Karpas-422 (cell line): ENCODE results near the gene BTG4. TPM values are rescaled to one million over a fixed set of nuclear protein-coding genes. Genes with fewer than 3 reads are reported as not detected.
A peak's percentile ranks its signal among the peaks of the same experiment; 100 is the strongest.

Experiments used
- DNase-seq: peaks from one replicate; pipeline ENCODE4 v3.0.0-alpha.2; 2015
- H2AFZ ChIP-seq: fragments of 200-600 bp; sonication (generic); 2 replicates; pipeline ENCODE4 v1.6.1; 2014; ENCODE audit warnings: antibody characterized with exemption, low read length, mixed read lengths
- H3K27ac ChIP-seq: fragments of 200-600 bp; sonication (generic); 2 replicates; pipeline ENCODE4 v1.5.1; 2014; ENCODE audit warnings: mild to moderate bottlenecking, low read length, moderate library complexity
- H3K27me3 ChIP-seq: fragments of 200-600 bp; sonication (generic); 2 replicates; pipeline ENCODE4 v1.6.1; 2014; ENCODE audit warnings: low read length, mixed read lengths
- H3K36me3 ChIP-seq: fragments of 200-600 bp; sonication (generic); 2 replicates; pipeline ENCODE4 v1.6.1; 2014; ENCODE audit warnings: low read length, mixed read lengths; ENCODE audit not compliant: insufficient read depth
- H3K4me1 ChIP-seq: fragments of 200-600 bp; sonication (generic); 2 replicates; pipeline ENCODE4 v1.6.1; 2014; ENCODE audit warnings: mild to moderate bottlenecking, low read length, mixed read lengths
- H3K4me2 ChIP-seq: fragments of 200-600 bp; sonication (generic); 2 replicates; pipeline ENCODE4 v1.6.1; 2014; ENCODE audit warnings: low read length, low read depth, mild to moderate bottlenecking; ENCODE audit not compliant: poor library complexity, severe bottlenecking
- H3K4me3 ChIP-seq: fragments of 200-600 bp; sonication (generic); 2 replicates; pipeline ENCODE4 v1.5.1; 2014; ENCODE audit warnings: mild to moderate bottlenecking, antibody characterized with exemption, low read length, mixed read lengths
- H3K79me2 ChIP-seq: fragments of 200-600 bp; sonication (generic); 2 replicates; pipeline ENCODE4 v1.6.1; 2014; ENCODE audit warnings: mild to moderate bottlenecking, low read length, mixed read lengths
- H3K9ac ChIP-seq: fragments of 200-600 bp; sonication (generic); 2 replicates; pipeline ENCODE4 v1.6.0; 2014; ENCODE audit warnings: low read length
- H3K9me2 ChIP-seq: fragments of 200-600 bp; sonication (generic), shearing (Covaris generic); replicated peaks from 2 replicates; pipeline ENCODE4 v1.6.0; 2014; ENCODE audit warnings: mild to moderate bottlenecking, low read length, moderate library complexity; ENCODE audit not compliant: insufficient read depth
- H3K9me3 ChIP-seq: fragments of 300-700, 200-600 bp; sonication (generic); 2 replicates; pipeline ENCODE4 v1.6.1; 2014; ENCODE audit warnings: low read length, mixed read lengths
- H4K20me1 ChIP-seq: fragments of 200-600 bp; sonication (generic); 2 replicates; pipeline ENCODE4 v1.6.1; 2014; ENCODE audit warnings: mild to moderate bottlenecking, antibody characterized with exemption, low read length, low read depth; ENCODE audit not compliant: insufficient read depth
- total RNA-seq: library from RNA; depleted of rRNA; stranded (reverse); fragments of >200 nt; shearing (Covaris generic); gene quantifications from 2 replicates; pipeline ENCODE4 v1.2.3, GENCODE V29; 2014; ENCODE audit warnings: low replicate concordance

The BTG4 gene
- total RNA-seq, 1 experiment from 2014 or later: not detected

DNA sequence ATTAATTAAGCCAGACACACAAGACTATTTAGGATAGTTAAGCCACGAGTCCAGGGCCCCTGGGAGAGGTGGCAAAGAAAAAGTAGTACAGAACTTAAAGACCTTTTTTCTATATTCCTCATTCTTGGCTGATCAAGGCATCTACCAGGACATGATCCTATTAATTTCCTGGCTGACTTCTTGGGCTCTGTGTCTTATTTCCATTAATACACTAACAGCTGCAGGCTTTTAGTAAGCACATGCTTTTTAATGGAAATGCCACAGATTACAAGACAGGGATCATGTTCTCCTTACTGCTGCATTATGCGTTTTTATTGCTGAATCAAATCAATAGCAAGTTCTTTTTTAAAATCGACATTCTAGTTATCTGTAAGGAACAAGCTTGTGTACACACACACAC, 35.2 kb downstream of the BTG4 start:
- H3K79me2 ChIP-seq: no peaks in the 10 kb centered on the region
- no peak overlapping the region for H3K4me3 ChIP-seq
- H2AFZ ChIP-seq: no peak overlapping the region
- DNase-seq: no peak
- H3K27ac ChIP-seq: no peak overlapping the region
- H3K9me2 ChIP-seq: no peaks in the 10 kb centered on the region; the same call in none of the 2 replicates
- peaks cover 19% of the 10 kb centered on the region for H3K9me3 ChIP-seq
- H3K27me3 ChIP-seq: peaks cover 37% of the 10 kb centered on the region
- H4K20me1 ChIP-seq: no peaks in the 10 kb centered on the region
- no peak overlapping the region for H3K9ac ChIP-seq
- H3K36me3 ChIP-seq: peaks cover 3% of the 10 kb centered on the region; the same call in 1 of the 2 replicates
- H3K4me1 ChIP-seq: no peaks in the 10 kb centered on the region
- no peak overlapping the region for H3K4me2 ChIP-seq

DNA sequence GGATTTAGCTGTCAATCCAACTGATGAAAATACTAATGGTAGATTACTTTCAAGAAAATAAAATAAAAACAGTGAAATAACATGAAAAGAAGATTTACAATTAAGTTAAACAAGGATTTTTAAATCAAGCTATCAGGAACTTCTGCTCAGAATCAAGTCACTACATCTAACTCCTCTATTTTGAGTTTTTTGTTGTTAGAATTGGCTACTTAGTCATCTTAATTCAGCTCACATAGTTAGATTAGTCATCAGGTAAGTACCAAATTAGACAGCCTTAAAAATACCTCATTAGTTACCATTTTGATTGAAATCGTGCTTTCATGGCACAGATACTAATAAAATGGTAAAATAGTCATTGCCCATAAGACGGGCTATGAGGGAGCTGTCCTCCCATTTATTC, 35.8 kb downstream of the BTG4 start:
- H3K9me2 ChIP-seq: no peaks in the 10 kb centered on the region; the same call in none of the 2 replicates
- no peak overlapping the region for H3K4me3 ChIP-seq
- no peak overlapping the region for H3K4me2 ChIP-seq
- H3K4me1 ChIP-seq: no peaks in the 10 kb centered on the region
- DNase-seq: no peak
- no peak overlapping the region for H3K9ac ChIP-seq
- H3K27ac ChIP-seq: no peak overlapping the region
- peaks cover 14% of the 10 kb centered on the region for H3K9me3 ChIP-seq
- no peak overlapping the region for H2AFZ ChIP-seq
- H3K36me3 ChIP-seq: peaks cover 3% of the 10 kb centered on the region; the same call in 1 of the 2 replicates
- H4K20me1 ChIP-seq: no peaks in the 10 kb centered on the region
- H3K79me2 ChIP-seq: no peaks in the 10 kb centered on the region
- H3K27me3 ChIP-seq: peaks cover 34% of the 10 kb centered on the region

DNA sequence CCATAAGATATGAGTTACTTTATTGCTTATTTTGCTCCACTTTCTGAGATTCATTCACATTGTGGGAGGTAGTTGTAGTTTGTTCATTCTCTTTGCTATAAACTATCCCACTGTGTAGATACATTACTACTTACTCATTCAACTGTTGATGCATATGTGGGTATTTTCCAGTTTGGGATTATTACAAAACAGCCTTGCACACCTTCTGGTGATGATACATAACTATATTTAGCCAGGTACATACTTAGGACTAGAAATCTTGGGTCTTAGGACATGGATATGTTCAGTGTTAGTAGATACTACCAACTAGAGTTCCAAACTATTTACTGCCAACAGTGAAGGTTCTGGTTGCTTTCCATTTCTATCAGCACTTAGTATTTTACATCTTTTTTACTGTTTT, 37.8 kb downstream of the BTG4 start:
- H3K9me3 ChIP-seq: peaks cover 5% of the 10 kb centered on the region; the same call in 1 of the 2 replicates
- H3K4me1 ChIP-seq: peaks cover 2% of the 10 kb centered on the region
- no peaks in the 10 kb centered on the region for H3K36me3 ChIP-seq
- no peak overlapping the region for H3K9ac ChIP-seq
- H3K4me2 ChIP-seq: no peak overlapping the region
- H3K27ac ChIP-seq: no peak overlapping the region
- H3K27me3 ChIP-seq: peaks cover 26% of the 10 kb centered on the region
- DNase-seq: no peak
- no peaks in the 10 kb centered on the region for H4K20me1 ChIP-seq
- H3K79me2 ChIP-seq: no peaks in the 10 kb centered on the region
- H3K4me3 ChIP-seq: no peak overlapping the region
- no peaks in the 10 kb centered on the region; the same call in none of the 2 replicates for H3K9me2 ChIP-seq
- H2AFZ ChIP-seq: no peak overlapping the region

DNA sequence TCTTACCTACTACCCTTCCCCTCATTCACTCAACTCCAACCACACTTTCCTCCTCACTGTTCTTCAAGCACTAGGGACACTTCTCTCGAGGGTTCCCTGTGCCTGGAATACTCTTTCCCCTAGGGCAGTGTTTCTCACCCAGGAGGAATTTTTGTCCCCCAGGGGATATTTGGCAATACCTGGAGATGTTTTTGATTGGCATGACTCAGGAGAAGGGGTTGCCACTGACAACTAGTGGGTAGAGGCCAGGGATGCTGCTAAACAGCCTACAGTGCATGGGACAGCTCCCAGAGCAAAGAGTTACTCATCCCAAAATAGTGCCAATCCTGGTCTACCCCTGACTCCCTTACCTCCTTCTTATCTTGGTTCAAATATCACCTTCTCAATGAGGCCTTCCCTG, 40.0 kb downstream of the BTG4 start:
- Histone ChIP-seq H3K4me3 (no peak overlapping the region), H3K27ac (no peak overlapping the region), H3K9ac (no peak overlapping the region), H3K36me3 (no peaks in the 10 kb centered on the region), H3K4me2 (no peak overlapping the region), H3K9me3 (peaks cover 5% of the 10 kb centered on the region; the same call in 1 of the 2 replicates), H4K20me1 (no peaks in the 10 kb centered on the region), H3K4me1 (peaks cover 9% of the 10 kb centered on the region), H3K79me2 (no peaks in the 10 kb centered on the region), H3K27me3 (peaks cover 18% of the 10 kb centered on the region), H2AFZ (no peak overlapping the region), H3K9me2 (no peaks in the 10 kb centered on the region; the same call in none of the 2 replicates)
- no peak for DNase-seq

DNA sequence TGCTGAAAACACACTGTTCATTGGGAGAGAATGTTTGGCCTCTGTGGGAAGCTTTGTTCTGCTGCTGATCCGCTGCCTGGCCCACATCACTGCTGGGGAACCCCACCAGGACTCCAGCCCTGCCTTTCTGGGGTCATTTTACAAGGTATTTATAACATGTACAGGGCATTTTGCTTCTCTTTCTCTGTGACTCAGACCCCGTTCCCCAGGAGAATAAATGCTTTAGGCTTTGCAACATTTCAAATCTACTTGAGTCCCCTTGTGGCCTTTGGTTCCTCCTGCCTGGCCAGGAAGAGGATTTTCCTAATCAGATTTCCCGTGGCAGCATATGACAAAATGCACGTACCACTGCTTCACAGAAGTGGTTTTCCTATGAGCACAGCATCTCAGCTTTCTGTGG, 43.0 kb downstream of the BTG4 start:
- H3K9me3 ChIP-seq: no peaks in the 10 kb centered on the region
- no peak overlapping the region for H3K4me3 ChIP-seq
- peaks cover 5% of the 10 kb centered on the region; the same call in 1 of the 2 replicates for H3K27me3 ChIP-seq
- no peak overlapping the region for H3K27ac ChIP-seq
- H3K9ac ChIP-seq: no peak overlapping the region
- no peak overlapping the region for H3K4me2 ChIP-seq
- H2AFZ ChIP-seq: no peak overlapping the region; the same call in 1 of the 2 replicates
- no peaks in the 10 kb centered on the region for H4K20me1 ChIP-seq
- H3K36me3 ChIP-seq: no peaks in the 10 kb centered on the region
- peak; percentile 73 for DNase-seq
- peaks cover 9% of the 10 kb centered on the region for H3K4me1 ChIP-seq
- no peaks in the 10 kb centered on the region for H3K79me2 ChIP-seq
- no peaks in the 10 kb centered on the region; the same call in 1 of the 2 replicates for H3K9me2 ChIP-seq

DNA sequence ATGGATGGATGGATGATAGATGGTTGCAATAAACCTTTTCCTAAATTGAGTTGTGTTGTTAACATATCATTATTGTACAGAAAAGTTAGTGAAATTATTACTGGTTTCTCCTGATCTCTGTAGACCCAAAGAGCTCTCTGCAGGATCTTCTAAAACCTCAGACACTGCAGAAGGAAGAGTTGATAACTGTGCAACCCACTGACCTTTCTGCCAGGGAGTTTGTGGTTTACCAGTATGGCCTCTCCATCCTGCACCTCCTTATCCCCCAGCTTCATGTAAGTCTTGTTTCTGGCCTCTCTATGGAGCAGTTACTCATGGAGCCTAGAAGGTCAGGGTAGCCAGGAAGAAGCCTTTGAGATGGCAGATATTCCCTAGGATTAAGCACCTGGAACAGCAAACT, 45.6 kb downstream of the BTG4 start:
- H3K4me1 ChIP-seq: peaks cover 9% of the 10 kb centered on the region
- H4K20me1 ChIP-seq: no peaks in the 10 kb centered on the region
- no peak overlapping the region for H3K27ac ChIP-seq
- H3K4me3 ChIP-seq: no peak overlapping the region
- peaks cover 5% of the 10 kb centered on the region; the same call in 1 of the 2 replicates for H3K27me3 ChIP-seq
- H3K9me3 ChIP-seq: no peaks in the 10 kb centered on the region
- H3K79me2 ChIP-seq: no peaks in the 10 kb centered on the region
- H3K36me3 ChIP-seq: no peaks in the 10 kb centered on the region
- H3K9ac ChIP-seq: no peak overlapping the region
- H3K4me2 ChIP-seq: no peak overlapping the region
- no peaks in the 10 kb centered on the region for H3K9me2 ChIP-seq
- no peak for DNase-seq
- no peak overlapping the region for H2AFZ ChIP-seq

DNA sequence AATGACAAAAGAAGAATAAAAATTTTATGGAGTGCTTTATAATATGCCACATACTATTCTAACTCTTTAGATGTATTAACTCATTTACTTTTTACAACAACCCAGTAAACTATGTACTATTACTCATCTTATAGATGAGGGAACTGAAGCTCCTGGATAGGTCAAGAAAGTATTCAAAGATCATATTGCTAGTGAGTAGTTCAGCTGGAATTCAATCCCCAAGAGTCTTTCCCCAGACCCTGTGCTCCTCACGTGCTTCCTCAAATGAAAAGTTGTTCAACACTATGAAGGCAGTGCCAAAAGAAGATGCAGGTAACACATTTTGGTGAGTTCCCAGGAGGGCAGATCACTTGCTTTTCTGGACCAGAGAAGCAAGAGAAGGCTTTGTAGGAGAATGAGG, 46.8 kb downstream of the BTG4 start:
- no peak overlapping the region for H2AFZ ChIP-seq
- no peak overlapping the region for H3K9ac ChIP-seq
- H3K36me3 ChIP-seq: no peaks in the 10 kb centered on the region
- H3K9me2 ChIP-seq: no peaks in the 10 kb centered on the region
- H3K27me3 ChIP-seq: peaks cover 5% of the 10 kb centered on the region; the same call in 1 of the 2 replicates
- peaks cover 9% of the 10 kb centered on the region for H3K4me1 ChIP-seq
- H3K4me2 ChIP-seq: no peak overlapping the region
- H3K27ac ChIP-seq: no peak overlapping the region
- H4K20me1 ChIP-seq: no peaks in the 10 kb centered on the region
- H3K79me2 ChIP-seq: no peaks in the 10 kb centered on the region
- H3K4me3 ChIP-seq: no peak overlapping the region
- DNase-seq: no peak
- no peaks in the 10 kb centered on the region for H3K9me3 ChIP-seq

DNA sequence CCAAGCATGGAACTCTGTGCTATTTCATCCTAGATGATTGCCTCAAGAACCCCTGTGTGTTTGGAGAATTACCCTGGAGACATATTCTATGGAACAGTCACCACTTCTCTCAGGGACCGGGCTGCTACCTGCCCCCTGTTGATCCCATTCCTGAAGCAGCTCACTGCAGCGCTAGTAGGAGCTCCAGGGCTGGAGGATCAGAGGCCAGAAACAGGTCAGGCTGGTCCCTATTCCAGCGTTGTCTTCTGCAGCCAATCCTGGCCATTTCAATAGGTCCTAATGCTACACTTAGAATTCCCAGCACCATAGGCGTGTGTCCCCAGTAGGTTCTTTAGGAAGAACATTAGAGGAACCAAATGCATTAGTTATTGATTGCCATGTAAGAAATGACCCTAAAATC, 48.9 kb downstream of the BTG4 start:
- Histone ChIP-seq H3K9me2 (no peaks in the 10 kb centered on the region), H3K4me1 (no peaks in the 10 kb centered on the region), H2AFZ (no peak overlapping the region), H3K79me2 (no peaks in the 10 kb centered on the region), H3K27ac (no peak overlapping the region), H3K4me3 (no peak overlapping the region), H3K9me3 (no peaks in the 10 kb centered on the region), H4K20me1 (peaks cover 4% of the 10 kb centered on the region; the same call in 1 of the 2 replicates), H3K9ac (no peak overlapping the region), H3K36me3 (no peaks in the 10 kb centered on the region), H3K4me2 (no peak overlapping the region), H3K27me3 (peaks cover 8% of the 10 kb centered on the region; the same call in 1 of the 2 replicates)
- no peak for DNase-seq
